IMR-90 (cell line): Measurements from ENCODE around the gene SHOX. TPM values are rescaled to one million over a fixed set of nuclear protein-coding genes. Genes with fewer than 3 reads are reported as not detected.

ENCODE experiments used
- ATAC-seq: fragments of 200-7000 bp; cut with Tn5 transposase; 2 replicates; pipeline ENCODE4 v1.9.1; 2020; ENCODE audit warnings: low read depth, mild to moderate bottlenecking, moderate library complexity
- BruUV-seq: library from RNA; stranded (reverse); fragments of 400-500 nt; replicated peaks from 2 replicates; lab custom pipeline; 2021; lab: Mats Ljungman, UMichigan
- CTCF ChIA-PET: fragments of 300-600 bp; formaldehyde crosslinking; extraction: SDS; loops from one replicate; lab custom pipeline; 2021; ENCODE audit warnings: antibody characterized with exemption; lab: Yijun Ruan, JAX
- POLR2A ChIA-PET: fragments of 300-600 bp; sonication (Branson Sonifier 250); formaldehyde crosslinking; loops from one replicate; lab custom pipeline; 2022; ENCODE audit warnings: antibody characterized with exemption; ENCODE audit not compliant: unreplicated experiment; lab: Charles Lee
- DNase-seq: peaks from one replicate; pipeline ENCODE4 v3.0.0; 2013
- H2AFZ ChIP-seq: replicated peaks from 2 replicates; pipeline ENCODE3; 2013; ENCODE audit warnings: low read length, mild to moderate bottlenecking; ENCODE audit not compliant: poor library complexity
- H2AK5ac ChIP-seq: 2 replicates; pipeline ENCODE4 v1.6.1; 2013; ENCODE audit warnings: low read depth, low read length, inconsistent platforms
- H2AK9ac ChIP-seq: replicated peaks from 2 replicates; pipeline ENCODE3; 2013; ENCODE audit warnings: mild to moderate bottlenecking, low read depth, low read length, moderate library complexity; ENCODE audit not compliant: poor library complexity
- H2BK120ac ChIP-seq: 2 replicates; pipeline ENCODE4 v1.6.1; 2013; ENCODE audit warnings: low read depth, low read length, inconsistent platforms
- H2BK15ac ChIP-seq: 3 replicates; pipeline ENCODE4 v1.6.1; 2013; ENCODE audit warnings: low read depth, low read length, inconsistent platforms
- H2BK20ac ChIP-seq: 2 replicates; pipeline ENCODE4 v1.6.1; 2013; ENCODE audit warnings: low read depth, mild to moderate bottlenecking, inconsistent platforms, low read length, moderate library complexity
- H2BK5ac ChIP-seq: 2 replicates; pipeline ENCODE4 v1.6.1; 2013; ENCODE audit warnings: mild to moderate bottlenecking, low read depth, low read length, inconsistent platforms; ENCODE audit not compliant: poor library complexity, severe bottlenecking
- H3K14ac ChIP-seq: replicated peaks from 2 replicates; pipeline ENCODE4 v1.6.1; 2013; ENCODE audit warnings: low read depth, low read length, inconsistent platforms
- H3K18ac ChIP-seq: 2 replicates; pipeline ENCODE4 v1.6.1; 2013; ENCODE audit warnings: low read depth, low read length, control low read depth
- H3K23ac ChIP-seq: 2 replicates; pipeline ENCODE4 v1.6.1; 2013; ENCODE audit warnings: low read depth, low read length, inconsistent platforms
- H3K27ac ChIP-seq: 2 replicates; pipeline ENCODE4 v1.5.1; 2013; ENCODE audit warnings: mild to moderate bottlenecking, control low read depth, low read length; ENCODE audit not compliant: insufficient read depth
- H3K27me3 ChIP-seq: 2 replicates; pipeline ENCODE4 v1.6.1; 2013; ENCODE audit warnings: low read length; ENCODE audit not compliant: control insufficient read depth, insufficient read depth
- H3K36me3 ChIP-seq: 2 replicates; pipeline ENCODE4 v1.6.1; 2013; ENCODE audit warnings: low read length, mixed read lengths; ENCODE audit not compliant: control insufficient read depth, insufficient read depth
- H3K4ac ChIP-seq: 2 replicates; pipeline ENCODE4 v1.6.1; 2013; ENCODE audit warnings: low read depth, low read length, inconsistent platforms
- H3K4me1 ChIP-seq: 2 replicates; pipeline ENCODE4 v1.6.1; 2013; ENCODE audit warnings: low read length, mixed read lengths; ENCODE audit not compliant: control insufficient read depth, insufficient read depth
- H3K4me2 ChIP-seq: 2 replicates; pipeline ENCODE4 v1.6.1; 2013; ENCODE audit warnings: low read depth, mild to moderate bottlenecking, control low read depth, low read length, moderate library complexity
- H3K4me3 ChIP-seq: 2 replicates; pipeline ENCODE4 v1.5.1; 2013; ENCODE audit warnings: low read depth, mild to moderate bottlenecking, control low read depth, low read length, moderate library complexity; ENCODE audit not compliant: insufficient read depth
- H3K56ac ChIP-seq: 2 replicates; pipeline ENCODE4 v1.6.1; 2013; ENCODE audit warnings: low read length, inconsistent platforms; ENCODE audit not compliant: insufficient read depth; ENCODE audit errors: extremely low read depth
- H3K79me1 ChIP-seq, 2 experiments: 2 replicates each; pipeline ENCODE4 v1.6.1; 2013; ENCODE audit warnings: low read length in 2 of 2, inconsistent platforms in 1 of 2, low read depth in 1 of 2
- H3K9ac ChIP-seq: 2 replicates; pipeline ENCODE4 v1.6.1; 2013; ENCODE audit warnings: low read depth, low read length, control low read depth
- H3K9me1 ChIP-seq: 2 replicates; pipeline ENCODE4 v1.6.1; 2013; ENCODE audit warnings: low read length, inconsistent platforms; ENCODE audit not compliant: insufficient read depth
- H3K9me3 ChIP-seq: 2 replicates; pipeline ENCODE4 v1.6.1; 2013; ENCODE audit warnings: low read length; ENCODE audit not compliant: control insufficient read depth, insufficient read depth
- H4K20me1 ChIP-seq: 2 replicates; pipeline ENCODE4 v1.6.1; 2013; ENCODE audit warnings: low read length, inconsistent platforms; ENCODE audit not compliant: insufficient read depth
- H4K5ac ChIP-seq: 2 replicates; pipeline ENCODE4 v1.6.1; 2013; ENCODE audit warnings: mild to moderate bottlenecking, low read depth, low read length, control low read depth
- H4K8ac ChIP-seq, 2 experiments: 2 replicates each; pipeline ENCODE4 v1.6.1; 2013; ENCODE audit warnings: low read depth in 2 of 2, low read length in 2 of 2, control low read depth in 1 of 2, inconsistent platforms in 1 of 2
- H4K91ac ChIP-seq: 2 replicates; pipeline ENCODE4 v1.6.1; 2013; ENCODE audit warnings: low read depth, low read length, inconsistent platforms; ENCODE audit not compliant: insufficient read depth
- BHLHE40 ChIP-seq: fragments of 150-350 bp; IDR thresholded peaks from 2 replicates; pipeline ENCODE4 v1.6.1; 2016; ENCODE audit warnings: mild to moderate bottlenecking, low read depth, low read length
- CHD1 ChIP-seq: IDR thresholded peaks from 2 replicates; pipeline ENCODE4 v1.6.1; 2012; ENCODE audit warnings: low read depth, low read length, improper control_type of control experiment
- ELK1 ChIP-seq: fragments of 150-350 bp; IDR thresholded peaks from 2 replicates; pipeline ENCODE4 v1.6.1; 2016; ENCODE audit warnings: low read depth, mild to moderate bottlenecking, low read length, moderate library complexity, borderline replicate concordance
- FOS ChIP-seq: fragments of 150-350 bp; IDR thresholded peaks from 2 replicates; pipeline ENCODE4 v1.6.1; 2016; ENCODE audit warnings: low read depth, low read length
- MAFK ChIP-seq: IDR thresholded peaks from 2 replicates; pipeline ENCODE4 v1.6.1; 2012; ENCODE audit warnings: low read depth, low read length, improper control_type of control experiment
- MAZ ChIP-seq: IDR thresholded peaks from 2 replicates; pipeline ENCODE4 v1.6.1; 2012; ENCODE audit warnings: low read depth, mild to moderate bottlenecking, low read length, improper control_type of control experiment, moderate library complexity, borderline replicate concordance
- MXI1 ChIP-seq: IDR thresholded peaks from 2 replicates; pipeline ENCODE4 v1.6.1; 2012; ENCODE audit warnings: low read depth, mild to moderate bottlenecking, low read length, moderate library complexity, borderline replicate concordance
- NFE2L2 ChIP-seq: fragments of 150-350 bp; IDR thresholded peaks from 2 replicates; pipeline ENCODE4 v1.6.1; 2016; ENCODE audit warnings: low read depth, mild to moderate bottlenecking, low read length
- POLR2A ChIP-seq: IDR thresholded peaks from 2 replicates; pipeline ENCODE4 v1.6.1; 2012; ENCODE audit warnings: mild to moderate bottlenecking, low read depth, low read length
- RAD21 ChIP-seq: IDR thresholded peaks from 2 replicates; pipeline ENCODE4 v1.6.1; 2012; ENCODE audit warnings: low read length, improper control_type of control experiment
- SMC3 ChIP-seq: fragments of 150-350 bp; IDR thresholded peaks from 2 replicates; pipeline ENCODE4 v1.6.1; 2016; ENCODE audit warnings: low read depth, mild to moderate bottlenecking, antibody characterized with exemption, low read length, moderate library complexity
- USF2 ChIP-seq: fragments of 150-350 bp; IDR thresholded peaks from 2 replicates; pipeline ENCODE4 v1.6.1; 2017; ENCODE audit warnings: mild to moderate bottlenecking, antibody characterized with exemption, low read length, low read depth
- WGBS, 2 experiments: methylation state at CpG; one replicate each; pipeline versions ENCODE4 v1.1.5 to v1.1.7; 2013; ENCODE audit warnings: missing lambda C conversion rate in 2 of 2; ENCODE audit not compliant: insufficient read length in 1 of 2; ENCODE audit errors: extremely low coverage in 2 of 2; 5-methylcytosine and 5-hydroxymethylcytosine counted together
- dilution Hi-C: fragments of 300-500 bp; cut with HindIII; formaldehyde crosslinking; loops from one replicate; pipeline ENCODE4 v1.14.3; 2018; ENCODE audit warnings: low sequenced_read_pairs; ENCODE audit not compliant: unreplicated experiment
- in situ Hi-C: fragments of 300-500 bp; cut with MboI; formaldehyde crosslinking; loops from 3 replicates; pipeline ENCODE4 v1.14.3; 2019; ENCODE audit warnings: low sequenced_read_pairs, inconsistent platforms, mixed read lengths
- intact Hi-C: fragments of 100-400 bp; cut with micrococcal nuclease; formaldehyde crosslinking; loops from 2 replicates; pipeline ENCODE4 v1.10.0; 2022
- polyA plus RNA-seq, 3 experiments: library from polyadenylated mRNA; depleted of rRNA; stranded (reverse); fragments of >200 nt; gene quantifications; 2 replicates each; pipeline ENCODE4 v1.2.3, GENCODE V29; 2012; ENCODE audit warnings: low replicate concordance in 1 of 3
- total RNA-seq: library from RNA; depleted of rRNA; stranded (reverse); fragments of >200 nt; gene quantifications from 2 replicates; pipeline ENCODE4 v1.2.3, GENCODE V29; 2012

SHOX gene
- total and polyA plus RNA-seq, 2 of the 4 experiments (the other 2 are of a cell fraction): not detected

GRCh38 chrX:627510-627981 lies 3.0 kb upstream of the SHOX start:
- Histone ChIP-seq H3K4me3 (no peak overlapping the region), H3K56ac (no peak overlapping the region), H4K91ac (no peak overlapping the region), H4K5ac (no peak overlapping the region), H2AFZ (no peak overlapping the region), H3K9me3 (no peaks in the 10 kb centered on the region; the same call in 1 of the 2 replicates), H3K27me3 (peaks cover 10% of the 10 kb centered on the region; the same call in 1 of the 2 replicates), H2BK20ac (no peak overlapping the region), H3K14ac (no peak overlapping the region), H2BK15ac (no peak overlapping the region), H4K20me1 (no peaks in the 10 kb centered on the region), H2BK120ac (no peak overlapping the region), H3K4ac (no peak overlapping the region), H3K4me1 (no peaks in the 10 kb centered on the region), H3K9ac (no peak overlapping the region), H3K79me1 (no peaks in the 10 kb centered on the region), H3K18ac (no peak overlapping the region), H2BK5ac (no peak overlapping the region), H4K8ac (no peak overlapping the region), H3K9me1 (no peaks in the 10 kb centered on the region), H3K36me3 (no peaks in the 10 kb centered on the region), H3K23ac (no peak overlapping the region), H3K4me2 (no peak overlapping the region), H2AK5ac (no peak overlapping the region), H2AK9ac (no peak overlapping the region), H3K27ac (no peak overlapping the region)
- no peak for ATAC-seq
- ChIA-PET POLR2A (no interaction called here), CTCF (no interaction called here)
- dilution Hi-C loops: no loop called here
- intact Hi-C loops: no loop called here
- no peak for DNase-seq
- TF ChIP-seq SMC3 (no peak), CHD1 (no peak), USF2 (no peak), NFE2L2 (no peak), BHLHE40 (no peak), MAFK (no peak), POLR2A (no peak), ELK1 (no peak), RAD21 (no peak), MAZ (no peak), FOS (no peak), MXI1 (no peak)
- in situ Hi-C loops: no loop called here
- BruUV-seq: no TSS peak
- WGBS, 2 experiments: 9% methylated on average over 4 of the region's 15 CpGs; no CpG with 5 or more reads in 1 of the 2 experiments
